Thoracic aorta (tissue), 2 donors: ENCODE data around the gene NHS. TPM values are rescaled to one million over a fixed set of nuclear protein-coding genes. Genes with fewer than 3 reads are reported as not detected.

Experiments used
- ATAC-seq: fragments of 150-250 bp; one replicate; pipeline ENCODE4 v1.8.0; 2017; ENCODE audit warnings: low read depth; ENCODE audit not compliant: insufficient number of reproducible peaks, low FRiP score
- DNase-seq: peaks from one replicate; pipeline ENCODE4 v3.0.0-alpha.2; 2020; ENCODE audit warnings: low spot score
- H3K27ac ChIP-seq, 2 donors: fragments of 200-600 bp; sonication (generic); 1 replicate in 1 of 2; 2 replicates in 1 of 2; pipeline ENCODE4 v1.5.1; 2016; ENCODE audit warnings: mild to moderate bottlenecking in 2 of 2, moderate library complexity in 2 of 2
- H3K27me3 ChIP-seq: fragments of 200-600 bp; sonication (generic); replicated peaks from 2 replicates; pipeline ENCODE4 v1.6.0; 2016; ENCODE audit warnings: mild to moderate bottlenecking; ENCODE audit not compliant: insufficient read depth
- H3K36me3 ChIP-seq: fragments of 200-600 bp; sonication (generic); one replicate; pipeline ENCODE4 v1.5.1; 2016
- H3K4me1 ChIP-seq, 2 donors: fragments of 200-600 bp; sonication (generic); 1 replicate in 1 of 2; 2 replicates in 1 of 2; pipeline versions ENCODE4 v1.5.1 to v1.6.0; 2016; ENCODE audit warnings: low read depth in 2 of 2, mild to moderate bottlenecking in 1 of 2; ENCODE audit not compliant: control insufficient read depth in 1 of 2
- H3K4me3 ChIP-seq: fragments of 200-600 bp; sonication (generic); 2 replicates; pipeline ENCODE4 v1.5.1; 2016; ENCODE audit warnings: mild to moderate bottlenecking
- H3K9me3 ChIP-seq: fragments of 200-600 bp; sonication (generic); 2 replicates; pipeline ENCODE4 v1.5.1; 2016
- CTCF ChIP-seq: fragments of 200-600 bp; sonication (generic); IDR thresholded peaks from one replicate; pipeline ENCODE4 v1.5.1; 2019; ENCODE audit warnings: antibody characterized with exemption
- total RNA-seq, 2 donors: library from RNA; depleted of rRNA; stranded (reverse); fragments of >200 nt; gene quantifications; one replicate each; pipeline versions ENCODE4 v1.1.0 to v1.2.3, GENCODE V29; 2016

Gene NHS
- total RNA-seq: 10 to 100 TPM; 23.3 to 29.6 TPM

- Histone ChIP-seq H3K27me3 (no peaks in the 10 kb centered on the region), H3K4me3 (peak within 1 kb of the TSS; percentile 78), H3K9me3 (no peaks in the 10 kb centered on the region), H3K27ac (peak within 1 kb of the TSS; percentile 53 to 59), H3K36me3 (no peaks in the 10 kb centered on the region), H3K4me1 (no peaks in the 10 kb centered on the region)
- DNase-seq (no peak), ATAC-seq (peak; percentile 54)
- TF ChIP-seq CTCF: peak; percentile 75
These were observed at the start of gene NHS for GRCh38 chrX:17374619-17375366. TSS of gene NHS (plus strand) at chrX:17375200. CDS start at chrX:17375758, 558 bp downstream.

- Histone ChIP-seq H3K27me3 (no peaks in the 10 kb centered on the region), H3K36me3 (no peaks in the 10 kb centered on the region), H3K4me3 (no peak overlapping the region), H3K27ac (no peak overlapping the region), H3K4me1 (no peaks in the 10 kb centered on the region), H3K9me3 (no peaks in the 10 kb centered on the region)
- TF ChIP-seq CTCF: no peak
- ATAC-seq: no peak
- DNase-seq: no peak
These were observed 46.2 kb upstream of the NHS start for GRCh38 chrX:17328837-17329236.

GRCh38 chrX:17336377-17336776 is 38.6 kb upstream of the NHS start:
- ATAC-seq: no peak
- no peaks in the 10 kb centered on the region for H3K27me3 ChIP-seq
- H3K27ac ChIP-seq: no peak overlapping the region
- no peak for DNase-seq
- H3K4me1 ChIP-seq: no peaks in the 10 kb centered on the region
- no peak for TF ChIP-seq CTCF
- H3K4me3 ChIP-seq: no peak overlapping the region
- no peaks in the 10 kb centered on the region for H3K36me3 ChIP-seq
- H3K9me3 ChIP-seq: no peaks in the 10 kb centered on the region

GRCh38 chrX:17355976-17356375 is 19.0 kb upstream of the NHS start:
- H3K4me3 ChIP-seq: no peak overlapping the region
- H3K4me1 ChIP-seq: peaks cover 0 to 16% of the 10 kb centered on the region in 2 donors
- TF ChIP-seq CTCF: no peak
- no peak for DNase-seq
- H3K9me3 ChIP-seq: no peaks in the 10 kb centered on the region
- no peak for ATAC-seq
- H3K27me3 ChIP-seq: no peaks in the 10 kb centered on the region
- H3K36me3 ChIP-seq: no peaks in the 10 kb centered on the region
- peak overlapping the region; percentile 17 to 22 for H3K27ac ChIP-seq

GRCh38 chrX:17359500-17359899 is 15.5 kb upstream of the NHS start:
- Histone ChIP-seq H3K4me1 (peaks cover 0 to 16% of the 10 kb centered on the region in 2 donors), H3K9me3 (no peaks in the 10 kb centered on the region), H3K36me3 (no peaks in the 10 kb centered on the region), H3K27ac (peak overlapping the region; percentile 31 to 43), H3K4me3 (no peak overlapping the region), H3K27me3 (no peaks in the 10 kb centered on the region)
- no peak for TF ChIP-seq CTCF
- DNase-seq: no peak
- ATAC-seq: no peak
